Mesodermal cell (in vitro differentiated cells): ENCODE results near the gene CRYGD.
"Not testable (repeated sequence)": the region's sequence is repeated elsewhere in the genome, so short reads cannot be mapped to it uniquely, and the experiment has no call there.

Source experiments
- H3K27ac ChIP-seq: 2 replicates; pipeline ENCODE4 v1.7.0; 2013; ENCODE audit warnings: mild to moderate bottlenecking, low read depth, low read length, moderate library complexity; ENCODE audit not compliant: severe bottlenecking
- H3K36me3 ChIP-seq: 2 replicates; pipeline ENCODE4 v1.7.1; 2013; ENCODE audit warnings: mild to moderate bottlenecking, low read length, moderate library complexity; ENCODE audit not compliant: control insufficient read depth, insufficient read depth
- H3K4me1 ChIP-seq: one replicate; pipeline ENCODE4 v1.7.1; 2013; ENCODE audit warnings: mild to moderate bottlenecking, low read length; ENCODE audit not compliant: insufficient read depth, control insufficient read depth, poor library complexity, severe bottlenecking
- H3K4me3 ChIP-seq: 2 replicates; pipeline ENCODE4 v1.7.0; 2013; ENCODE audit warnings: low read length, control low read depth, mild to moderate bottlenecking; ENCODE audit not compliant: insufficient read depth, poor library complexity, severe bottlenecking; ENCODE audit errors: extremely low read depth
- H3K9me3 ChIP-seq: 2 replicates; pipeline ENCODE4 v1.7.1; 2013; ENCODE audit warnings: mild to moderate bottlenecking, low read length, moderate library complexity; ENCODE audit not compliant: control insufficient read depth
- WGBS, 2 experiments: methylation state at CpG; one replicate each; pipeline ENCODE4 v1.1.5; 2013; ENCODE audit warnings: missing lambda C conversion rate in 2 of 2; ENCODE audit not compliant: insufficient coverage in 2 of 2; 5-methylcytosine and 5-hydroxymethylcytosine counted together

CRYGD gene

DNA sequence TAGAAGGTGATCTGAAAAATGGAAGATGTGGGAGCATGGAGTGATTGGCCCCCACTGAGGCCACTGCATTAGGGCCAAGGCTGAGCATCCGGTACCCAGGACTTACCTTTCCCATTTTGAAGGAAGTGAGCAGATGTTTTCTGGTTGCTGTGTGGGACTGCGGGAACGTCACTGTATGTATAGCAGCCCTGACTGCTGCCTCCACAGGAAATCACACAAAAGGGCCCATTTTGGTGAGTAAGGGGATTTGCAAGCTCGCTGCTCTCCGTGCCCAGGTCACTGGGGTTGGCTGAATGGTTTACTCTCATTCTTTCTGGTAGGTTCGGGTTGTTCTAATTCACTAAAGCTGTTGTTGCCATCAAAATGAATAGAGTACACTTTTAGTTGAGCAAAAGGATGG is 21.7 kb upstream of the CRYGD start, which contains the start of gene CRYGB:
Gene CRYGB, minus strand, starts transcription at position 153 of the 400 bp plus-strand sequence. Its CDS starts 38 bp downstream, at position 115.
- Histone ChIP-seq H3K9me3 (no peaks in the 10 kb centered on the region), H3K4me1 (no peaks in the 10 kb centered on the region), H3K27ac (no peak within 1 kb of the TSS), H3K36me3 (no peaks in the 10 kb centered on the region), H3K4me3 (no peak within 1 kb of the TSS)
- 56 to 79% methylated on average over 4 of the region's 6 CpGs for WGBS, 2 experiments

DNA sequence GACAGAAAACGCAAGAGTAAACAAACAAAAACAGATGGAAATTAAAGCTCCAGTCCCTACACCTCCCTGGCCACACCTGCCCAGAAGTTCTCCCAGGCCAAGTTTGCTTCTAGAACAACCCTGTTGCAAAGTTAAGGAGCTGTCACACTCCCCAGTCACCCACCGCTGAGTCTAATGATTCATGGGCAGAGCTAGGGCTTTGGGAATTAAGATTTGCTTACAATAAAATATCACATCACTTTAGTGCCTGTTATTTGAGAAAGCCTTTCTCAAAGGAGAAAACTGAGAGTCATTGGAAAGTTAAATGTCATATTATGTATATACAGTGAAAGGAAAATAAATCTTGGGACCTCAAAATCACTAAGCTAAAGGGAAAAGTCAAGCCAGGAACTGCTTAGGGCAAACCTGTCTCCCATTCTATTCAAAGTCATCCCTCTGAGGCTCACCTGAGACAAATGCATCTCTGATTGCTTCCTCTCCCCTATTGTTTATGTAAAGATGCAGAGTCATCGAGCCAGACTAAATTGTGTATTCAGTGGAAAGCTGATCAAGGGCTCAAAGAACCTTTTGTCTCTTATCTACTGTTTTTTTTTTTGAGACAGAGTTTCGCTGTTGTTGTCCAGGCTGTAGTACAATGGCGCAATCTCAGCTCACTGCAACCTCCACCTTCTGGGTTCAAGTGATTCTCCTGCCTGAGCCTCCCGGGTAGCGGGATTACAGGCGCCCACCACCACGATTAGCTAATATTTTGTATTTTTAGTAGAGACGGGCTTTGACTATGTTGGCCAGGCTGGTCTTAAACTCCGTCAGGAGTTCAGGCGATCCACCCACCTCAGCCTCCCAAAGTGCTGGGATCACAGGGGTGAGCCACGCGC is 18.8 kb upstream of the CRYGD start:
- Histone ChIP-seq H3K4me3 (no peak overlapping the region), H3K36me3 (no peaks in the 10 kb centered on the region), H3K27ac (no peak overlapping the region), H3K4me1 (no peaks in the 10 kb centered on the region), H3K9me3 (peaks cover 3% of the 10 kb centered on the region)
- 65 to 66% methylated on average over 6 to 10 of the region's 14 CpGs for WGBS, 2 experiments

DNA sequence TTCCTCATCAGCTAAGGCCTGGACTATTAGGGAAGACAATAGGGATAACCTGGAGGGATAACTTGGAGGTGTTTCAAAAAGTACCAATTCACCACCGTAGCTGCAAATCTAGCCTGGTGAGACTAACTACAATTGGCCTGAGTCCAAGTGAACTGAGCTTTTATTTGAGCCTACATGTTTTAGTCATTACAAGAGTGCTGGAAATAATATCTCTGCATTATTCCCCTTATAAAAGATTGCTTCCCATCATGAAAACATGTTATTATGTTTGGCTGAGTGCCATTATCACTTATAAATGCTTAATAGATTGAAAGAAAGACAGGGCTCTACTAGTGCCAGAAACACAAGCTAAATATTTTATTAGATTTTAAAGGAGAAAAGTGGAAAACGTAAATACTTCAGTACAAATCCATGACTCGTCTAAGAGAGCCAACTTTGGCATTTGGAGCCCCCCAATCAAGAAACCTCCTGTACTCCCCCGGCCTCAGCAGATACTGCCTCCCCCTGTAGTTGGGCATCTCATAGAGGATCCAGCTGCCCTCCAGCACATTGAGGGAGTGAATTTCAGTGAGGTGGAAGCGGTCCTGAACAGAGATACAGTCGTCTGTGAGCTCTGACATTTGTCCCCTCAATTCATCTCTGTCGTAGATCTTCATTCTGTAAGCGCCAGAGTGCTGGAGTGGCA is 18.1 kb upstream of the CRYGD start:
- H3K27ac ChIP-seq, result no peak overlapping the region
- 87 to 88% methylated on average over 5 of the region's 8 CpGs for WGBS, 2 experiments
- no peaks in the 10 kb centered on the region for H3K36me3 ChIP-seq
- peaks cover 3% of the 10 kb centered on the region for H3K9me3 ChIP-seq
- no peaks in the 10 kb centered on the region for H3K4me1 ChIP-seq
- H3K4me3 ChIP-seq, result no peak overlapping the region

DNA sequence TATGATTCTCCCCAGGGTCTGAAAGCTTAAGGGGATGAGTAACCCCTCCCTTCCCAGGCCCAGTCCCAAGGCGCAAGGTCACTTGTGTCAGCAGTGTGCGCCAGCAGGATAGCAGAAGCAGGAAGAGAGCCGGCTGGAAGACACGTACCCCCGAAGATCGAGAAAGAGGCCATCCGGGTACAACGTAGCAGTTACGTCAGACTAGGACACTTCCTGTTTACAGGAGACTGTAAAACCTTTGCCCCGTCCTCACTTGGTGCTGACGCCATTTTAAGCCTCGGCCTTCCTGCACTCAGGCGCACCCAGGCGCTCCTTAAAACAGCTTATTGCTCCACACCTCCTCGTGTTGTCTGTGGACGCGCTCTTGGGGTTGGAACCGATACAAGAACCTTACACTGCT is 15.1 kb upstream of the CRYGD start:
- H3K4me1 ChIP-seq, result no peaks in the 10 kb centered on the region
- H3K27ac ChIP-seq, result no peak overlapping the region
- WGBS, 2 experiments, result 90 to 93% methylated on average over 17 to 18 of the region's 18 CpGs
- H3K36me3 ChIP-seq, result no peaks in the 10 kb centered on the region
- no peak overlapping the region for H3K4me3 ChIP-seq
- peaks cover 3% of the 10 kb centered on the region for H3K9me3 ChIP-seq

DNA sequence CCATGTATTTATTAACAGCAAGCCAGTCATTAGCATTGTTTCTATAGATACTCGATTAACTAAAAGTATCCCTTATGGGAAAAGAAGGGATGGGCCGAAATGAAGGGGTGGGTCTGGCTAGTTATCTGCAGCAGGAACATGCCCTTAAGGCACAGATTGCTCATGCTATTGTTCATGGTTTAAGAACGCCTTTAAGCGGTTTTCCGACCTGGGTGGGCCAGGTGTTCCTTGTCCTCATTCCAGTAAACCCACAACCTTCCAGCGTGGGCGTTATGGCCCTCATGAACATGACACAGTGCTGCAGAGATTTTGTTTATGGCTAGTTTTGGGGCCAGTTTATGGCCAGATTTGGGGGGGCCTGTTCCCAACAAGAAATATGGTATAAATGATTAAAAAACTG is 14.0 kb upstream of the CRYGD start:
- H3K4me3 ChIP-seq, H3K9me3 ChIP-seq, H3K36me3 ChIP-seq, H3K27ac ChIP-seq, H3K4me1 ChIP-seq: not testable (repeated sequence)
- WGBS, 2 experiments, result 100% methylated on average over 3 of the region's 7 CpGs

DNA sequence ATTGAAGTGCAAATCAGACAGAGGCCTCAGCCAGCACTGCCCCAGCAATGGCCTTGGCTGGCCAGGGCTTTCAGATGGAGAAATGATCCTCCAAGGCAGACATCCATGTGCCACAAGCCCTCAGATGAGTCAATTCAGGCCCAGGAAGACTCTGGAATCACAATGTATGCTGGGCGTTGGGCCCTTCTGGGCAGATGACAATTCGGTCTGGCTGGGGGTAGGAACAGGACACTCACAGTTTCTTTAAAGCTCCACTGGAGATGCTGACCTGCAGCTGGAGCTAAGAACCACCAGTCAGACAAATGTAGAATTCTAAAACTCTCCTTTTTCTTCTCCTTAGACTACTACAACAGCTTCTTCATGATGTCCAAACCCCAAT is 12.4 kb upstream of the CRYGD start:
- Histone ChIP-seq H3K4me1 (no peaks in the 10 kb centered on the region), H3K36me3 (no peaks in the 10 kb centered on the region), H3K27ac (no peak overlapping the region), H3K4me3 (no peak overlapping the region), H3K9me3 (peaks cover 3% of the 10 kb centered on the region)
- 90 to 92% methylated on average over 2 of the region's 2 CpGs for WGBS, 2 experiments

DNA sequence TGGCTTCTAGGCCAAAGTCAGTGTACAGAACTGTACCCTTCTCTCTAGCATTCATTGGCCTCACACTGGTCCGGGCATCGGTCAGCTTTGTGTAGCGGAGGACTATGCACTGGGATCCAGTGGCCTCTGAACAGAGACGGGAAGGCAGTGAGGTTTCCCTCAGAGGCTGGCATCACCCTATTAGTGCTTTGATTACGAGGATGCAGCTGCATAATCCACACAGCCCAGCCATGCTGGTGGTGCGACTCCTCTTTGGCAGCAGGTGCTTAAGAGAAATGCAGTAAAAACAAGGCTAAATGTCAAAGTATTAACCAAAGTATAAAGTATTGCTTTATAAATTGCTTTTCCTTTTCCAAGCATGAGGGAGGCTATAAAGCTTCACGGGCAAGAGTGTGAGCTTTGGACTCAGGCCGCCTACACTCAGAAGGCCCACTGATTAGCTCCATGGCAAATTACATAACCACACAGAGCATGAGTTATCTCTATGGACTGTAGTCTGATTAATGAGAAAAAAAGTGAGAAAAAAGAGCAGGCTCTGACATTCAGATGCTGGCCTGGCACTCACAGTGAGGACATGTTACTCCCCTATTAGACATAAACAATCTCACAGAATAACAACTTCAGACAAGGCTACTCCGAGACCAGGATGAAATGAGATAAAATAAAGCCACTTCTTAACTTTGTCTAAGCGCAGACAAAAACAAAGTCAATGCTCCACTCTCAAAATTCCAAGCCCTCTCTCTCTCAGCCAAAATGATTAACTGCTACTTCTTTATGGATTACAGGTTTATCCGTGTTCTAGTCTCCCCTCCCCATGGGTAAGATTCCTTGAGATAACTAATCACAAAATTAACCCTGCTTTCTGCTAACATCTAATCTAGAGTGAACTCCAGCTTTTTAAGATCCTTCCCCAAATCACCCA is 11.7 kb upstream of the CRYGD start:
- H3K9me3 ChIP-seq, result peaks cover 3% of the 10 kb centered on the region
- no peak overlapping the region for H3K4me3 ChIP-seq
- H3K27ac ChIP-seq, result no peak overlapping the region
- WGBS, 2 experiments, result 86 to 98% methylated on average over 7 to 8 of the region's 11 CpGs
- no peaks in the 10 kb centered on the region for H3K36me3 ChIP-seq
- no peaks in the 10 kb centered on the region for H3K4me1 ChIP-seq

DNA sequence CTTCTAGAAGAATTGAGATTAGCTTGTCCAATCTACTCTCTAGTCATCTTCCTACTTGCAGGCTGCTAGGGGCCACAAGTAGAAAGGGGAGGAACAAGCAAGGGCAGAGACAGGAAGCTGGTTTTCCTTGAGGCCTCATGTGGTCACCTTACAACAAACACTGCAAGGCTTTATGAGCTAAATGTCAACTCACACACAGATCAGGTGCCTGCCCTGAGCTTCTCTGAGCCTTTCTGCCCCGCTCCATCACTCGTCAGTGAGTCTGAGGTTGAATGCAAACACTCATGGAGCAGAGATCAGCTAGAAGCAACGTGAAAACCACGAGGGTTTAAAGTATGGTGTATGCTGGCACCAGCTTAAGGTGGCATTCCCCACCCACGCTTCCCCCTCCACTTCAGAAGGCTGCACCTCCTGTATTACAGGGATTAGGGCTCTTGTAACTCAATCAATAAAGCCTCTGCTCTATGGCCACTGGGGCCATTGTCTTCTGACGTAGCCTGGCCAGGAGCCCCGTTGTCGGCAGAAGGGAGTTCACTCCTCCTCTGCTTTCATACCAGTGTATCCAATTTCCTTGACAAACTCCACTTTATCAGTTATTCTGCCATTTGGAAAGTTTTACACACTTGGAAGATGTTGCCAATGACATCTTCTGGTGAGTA is 10.7 kb upstream of the CRYGD start:
- Histone ChIP-seq H3K27ac (no peak overlapping the region), H3K4me1 (no peaks in the 10 kb centered on the region)
- WGBS, 2 experiments, result 54 to 64% methylated on average over 1 to 5 of the region's 8 CpGs

DNA sequence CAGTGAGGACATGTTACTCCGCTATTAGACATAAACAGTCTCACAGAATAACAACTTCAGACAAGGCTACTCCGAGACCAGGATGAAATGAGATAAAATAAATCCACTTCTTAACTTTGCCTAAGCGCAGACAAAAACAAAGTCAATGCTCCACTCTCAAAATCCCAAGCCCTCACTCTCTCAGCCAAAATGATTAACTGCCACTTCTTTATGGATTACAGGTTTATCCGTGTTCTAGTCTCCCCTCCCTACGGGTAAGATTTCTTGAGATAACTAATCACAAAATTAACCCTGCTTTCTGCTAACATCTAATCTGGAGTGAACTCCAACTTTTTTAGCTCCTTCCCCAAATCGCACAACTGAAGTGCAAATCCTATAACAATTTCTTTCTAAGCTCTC is 6.4 kb upstream of the CRYGD start:
- WGBS, 2 experiments, result 92 to 100% methylated on average over 4 to 5 of the region's 6 CpGs

More for the DNA sequence above, 10.7 kb upstream of the CRYGD start:
- H3K36me3 ChIP-seq, result no peaks in the 10 kb centered on the region
- no peak overlapping the region for H3K4me3 ChIP-seq
- H3K9me3 ChIP-seq, result peaks cover 3% of the 10 kb centered on the region

More for the DNA sequence above, 6.4 kb upstream of the CRYGD start:
- no peak overlapping the region for H3K27ac ChIP-seq
- no peaks in the 10 kb centered on the region for H3K9me3 ChIP-seq
- no peaks in the 10 kb centered on the region for H3K4me1 ChIP-seq
- H3K4me3 ChIP-seq, result no peak overlapping the region
- H3K36me3 ChIP-seq, result no peaks in the 10 kb centered on the region
